IPS-15b (cell line): ENCODE data around the gene VAMP2.

Experiments
- H3K27me3 ChIP-seq: one replicate; pipeline ENCODE4 v1.6.1; 2013; ENCODE audit warnings: low read length; ENCODE audit not compliant: control insufficient read depth, insufficient read depth
- H3K36me3 ChIP-seq: one replicate; pipeline ENCODE4 v1.6.1; 2013; ENCODE audit warnings: low read length; ENCODE audit not compliant: control insufficient read depth, insufficient read depth
- H3K4me1 ChIP-seq: one replicate; pipeline ENCODE4 v1.6.1; 2013; ENCODE audit warnings: mild to moderate bottlenecking, low read length; ENCODE audit not compliant: control insufficient read depth, insufficient read depth
- H3K4me3 ChIP-seq: one replicate; pipeline ENCODE4 v1.5.1; 2013; ENCODE audit warnings: low read depth, low read length
- H3K9ac ChIP-seq: one replicate; pipeline ENCODE4 v1.6.1; 2013; ENCODE audit warnings: low read depth, mild to moderate bottlenecking, low read length
- H3K9me3 ChIP-seq: one replicate; pipeline ENCODE4 v1.6.1; 2013; ENCODE audit warnings: mild to moderate bottlenecking, low read length; ENCODE audit not compliant: control insufficient read depth, insufficient read depth

The VAMP2 gene

GRCh38 chr17:8151641-8152111 lies 11.1 kb downstream of the VAMP2 start:
- Histone ChIP-seq H3K9ac (peak overlapping the region; percentile 16), H3K4me1 (peaks cover 14% of the 10 kb centered on the region), H3K36me3 (peaks cover 33% of the 10 kb centered on the region), H3K4me3 (peak overlapping the region; percentile 91), H3K9me3 (no peaks in the 10 kb centered on the region), H3K27me3 (peaks cover 2% of the 10 kb centered on the region)

GRCh38 chr17:8151120-8151640 lies 11.6 kb downstream of the VAMP2 start:
- Histone ChIP-seq H3K4me1 (peaks cover 14% of the 10 kb centered on the region), H3K9me3 (no peaks in the 10 kb centered on the region), H3K36me3 (peaks cover 36% of the 10 kb centered on the region), H3K27me3 (peaks cover 2% of the 10 kb centered on the region), H3K9ac (no peak overlapping the region), H3K4me3 (peak overlapping the region; percentile 91)

- Histone ChIP-seq H3K27me3 (peaks cover 2% of the 10 kb centered on the region), H3K9ac (no peak overlapping the region), H3K4me3 (peak overlapping the region; percentile 91), H3K36me3 (peaks cover 43% of the 10 kb centered on the region), H3K4me1 (peaks cover 14% of the 10 kb centered on the region), H3K9me3 (no peaks in the 10 kb centered on the region)
Observed at GRCh38 chr17:8150194-8151119, 12.3 kb downstream of the VAMP2 start.

GRCh38 chr17:8149419-8150193 lies 13.1 kb downstream of the VAMP2 start:
- Histone ChIP-seq H3K9me3 (no peaks in the 10 kb centered on the region), H3K4me1 (peaks cover 9% of the 10 kb centered on the region), H3K4me3 (no peak overlapping the region), H3K9ac (no peak overlapping the region), H3K36me3 (peaks cover 48% of the 10 kb centered on the region), H3K27me3 (no peaks in the 10 kb centered on the region)

- Histone ChIP-seq H3K36me3 (peaks cover 55% of the 10 kb centered on the region), H3K4me3 (no peak overlapping the region), H3K4me1 (peaks cover 6% of the 10 kb centered on the region), H3K27me3 (no peaks in the 10 kb centered on the region), H3K9me3 (no peaks in the 10 kb centered on the region), H3K9ac (no peak overlapping the region)
Observed at GRCh38 chr17:8148560-8148959, 14.2 kb downstream of the VAMP2 start.

GRCh38 chr17:8147805-8148404 lies 14.8 kb downstream of the VAMP2 start:
- H3K4me1 ChIP-seq = peaks cover 6% of the 10 kb centered on the region
- H3K4me3 ChIP-seq = no peak overlapping the region
- no peaks in the 10 kb centered on the region for H3K27me3 ChIP-seq
- H3K9me3 ChIP-seq = no peaks in the 10 kb centered on the region
- H3K36me3 ChIP-seq = peaks cover 59% of the 10 kb centered on the region
- no peak overlapping the region for H3K9ac ChIP-seq

GRCh38 chr17:8147141-8147804 lies 15.5 kb downstream of the VAMP2 start:
- Histone ChIP-seq H3K36me3 (peaks cover 66% of the 10 kb centered on the region), H3K4me1 (peaks cover 2% of the 10 kb centered on the region), H3K27me3 (no peaks in the 10 kb centered on the region), H3K9me3 (no peaks in the 10 kb centered on the region), H3K9ac (no peak overlapping the region), H3K4me3 (no peak overlapping the region)

GRCh38 chr17:8146381-8147140 lies 16.2 kb downstream of the VAMP2 start:
- H3K9ac ChIP-seq = no peak overlapping the region
- peaks cover 73% of the 10 kb centered on the region for H3K36me3 ChIP-seq
- H3K9me3 ChIP-seq = no peaks in the 10 kb centered on the region
- H3K4me1 ChIP-seq = peaks cover 2% of the 10 kb centered on the region
- H3K4me3 ChIP-seq = no peak overlapping the region
- H3K27me3 ChIP-seq = no peaks in the 10 kb centered on the region

- H3K27me3 ChIP-seq = no peaks in the 10 kb centered on the region
- no peak overlapping the region for H3K9ac ChIP-seq
- H3K36me3 ChIP-seq = peaks cover 80% of the 10 kb centered on the region
- H3K4me3 ChIP-seq = no peak overlapping the region
- no peaks in the 10 kb centered on the region for H3K9me3 ChIP-seq
- peaks cover under 1% of the 10 kb centered on the region for H3K4me1 ChIP-seq
Observed at GRCh38 chr17:8145811-8146210, 16.9 kb downstream of the VAMP2 start.

GRCh38 chr17:8144401-8145231 lies 18.1 kb downstream of the VAMP2 start:
- no peaks in the 10 kb centered on the region for H3K4me1 ChIP-seq
- no peak overlapping the region for H3K9ac ChIP-seq
- peaks cover 75% of the 10 kb centered on the region for H3K36me3 ChIP-seq
- no peaks in the 10 kb centered on the region for H3K27me3 ChIP-seq
- H3K9me3 ChIP-seq = no peaks in the 10 kb centered on the region
- H3K4me3 ChIP-seq = no peak overlapping the region
